ENCODE data around the gene CACNA2D3. TPM values are rescaled to one million over a fixed set of nuclear protein-coding genes. Genes with fewer than 3 reads are reported as not detected.

CACNA2D3 gene
- total RNA-seq, 4 donors from 2014 or later = 0.30 to 9.6 (median 3.9) TPM

DNA sequence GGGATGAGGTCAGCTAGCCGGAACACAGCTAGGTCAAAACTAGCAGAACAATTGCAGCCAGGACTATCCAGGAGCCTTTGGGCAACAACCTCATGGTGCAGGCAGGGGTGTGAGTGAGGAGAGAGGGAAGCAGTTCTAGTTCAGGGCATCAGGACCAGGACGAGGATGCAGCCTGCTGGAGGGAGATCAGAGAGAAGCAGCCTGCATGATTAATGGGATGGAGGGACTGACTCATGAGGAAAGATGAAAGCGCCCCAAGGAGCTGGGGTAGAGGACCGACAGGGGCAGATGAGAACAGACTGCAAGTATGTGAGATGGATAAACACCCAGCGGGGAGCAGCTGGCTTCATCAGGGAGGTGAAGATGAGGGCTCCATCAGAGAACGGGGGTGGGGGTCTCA, 843.4 kb downstream of the CACNA2D3 start:
- TF ChIP-seq, protein P1, sequence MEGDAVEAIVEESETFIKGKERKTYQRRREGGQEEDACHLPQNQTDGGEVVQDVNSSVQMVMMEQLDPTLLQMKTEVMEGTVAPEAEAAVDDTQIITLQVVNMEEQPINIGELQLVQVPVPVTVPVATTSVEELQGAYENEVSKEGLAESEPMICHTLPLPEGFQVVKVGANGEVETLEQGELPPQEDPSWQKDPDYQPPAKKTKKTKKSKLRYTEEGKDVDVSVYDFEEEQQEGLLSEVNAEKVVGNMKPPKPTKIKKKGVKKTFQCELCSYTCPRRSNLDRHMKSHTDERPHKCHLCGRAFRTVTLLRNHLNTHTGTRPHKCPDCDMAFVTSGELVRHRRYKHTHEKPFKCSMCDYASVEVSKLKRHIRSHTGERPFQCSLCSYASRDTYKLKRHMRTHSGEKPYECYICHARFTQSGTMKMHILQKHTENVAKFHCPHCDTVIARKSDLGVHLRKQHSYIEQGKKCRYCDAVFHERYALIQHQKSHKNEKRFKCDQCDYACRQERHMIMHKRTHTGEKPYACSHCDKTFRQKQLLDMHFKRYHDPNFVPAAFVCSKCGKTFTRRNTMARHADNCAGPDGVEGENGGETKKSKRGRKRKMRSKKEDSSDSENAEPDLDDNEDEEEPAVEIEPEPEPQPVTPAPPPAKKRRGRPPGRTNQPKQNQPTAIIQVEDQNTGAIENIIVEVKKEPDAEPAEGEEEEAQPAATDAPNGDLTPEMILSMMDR (IDR thresholded peaks at IDR 0.05) = no peak
- TF ChIP-seq EP300 (IDR thresholded peaks at IDR 0.05) = no peak
- no peak for TF ChIP-seq POLR2A (IDR thresholded peaks at IDR 0.05)
- no peak for DNase-seq (ENCODE audit: low spot score in 2 of 2)
- Histone ChIP-seq H3K36me3 (no peaks in the 10 kb centered on the region), H3K27ac (no peak overlapping the region), H3K4me3 (no peak overlapping the region), H3K4me1 (peaks cover 0 to 3% (median 0%) of the 10 kb centered on the region in 4 donors), H3K9me3 (no peaks in the 10 kb centered on the region), H3K27me3 (no peaks in the 10 kb centered on the region)
- WGBS, 2 donors = 74 to 75% methylated on average over 6 of the region's 6 CpGs

DNA sequence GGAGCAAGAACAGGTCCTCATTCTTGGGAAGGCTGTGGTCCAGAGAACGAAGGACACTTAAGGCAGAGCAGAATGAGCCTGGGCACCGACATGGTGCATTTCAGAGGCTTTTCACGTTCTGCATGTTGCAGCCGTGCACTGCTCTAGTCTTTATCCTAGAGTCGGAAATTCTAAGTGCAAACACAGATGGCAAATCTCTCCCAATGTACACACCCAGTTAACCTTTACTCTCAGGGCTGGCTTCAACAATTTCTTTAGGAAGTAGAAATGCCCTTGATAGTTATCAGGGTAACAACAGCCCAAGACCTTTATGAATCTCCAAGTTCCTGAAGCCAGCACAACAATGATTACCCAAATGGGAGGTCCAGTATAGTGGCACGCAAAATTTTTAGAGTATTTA, 844.6 kb downstream of the CACNA2D3 start:
- 47 to 67% methylated on average over 6 of the region's 6 CpGs for WGBS, 2 donors
- TF ChIP-seq, protein P1 (IDR thresholded peaks at IDR 0.05) = no peak
- no peak for TF ChIP-seq EP300 (IDR thresholded peaks at IDR 0.05)
- TF ChIP-seq POLR2A (IDR thresholded peaks at IDR 0.05) = no peak
- Histone ChIP-seq H3K9me3 (no peaks in the 10 kb centered on the region), H3K4me3 (no peak overlapping the region), H3K36me3 (no peaks in the 10 kb centered on the region), H3K4me1 (peaks cover 0 to 10% (median 0%) of the 10 kb centered on the region in 4 donors), H3K27me3 (no peaks in the 10 kb centered on the region), H3K27ac (no peak overlapping the region)
- no peak for DNase-seq (ENCODE audit: low spot score in 2 of 2)

DNA sequence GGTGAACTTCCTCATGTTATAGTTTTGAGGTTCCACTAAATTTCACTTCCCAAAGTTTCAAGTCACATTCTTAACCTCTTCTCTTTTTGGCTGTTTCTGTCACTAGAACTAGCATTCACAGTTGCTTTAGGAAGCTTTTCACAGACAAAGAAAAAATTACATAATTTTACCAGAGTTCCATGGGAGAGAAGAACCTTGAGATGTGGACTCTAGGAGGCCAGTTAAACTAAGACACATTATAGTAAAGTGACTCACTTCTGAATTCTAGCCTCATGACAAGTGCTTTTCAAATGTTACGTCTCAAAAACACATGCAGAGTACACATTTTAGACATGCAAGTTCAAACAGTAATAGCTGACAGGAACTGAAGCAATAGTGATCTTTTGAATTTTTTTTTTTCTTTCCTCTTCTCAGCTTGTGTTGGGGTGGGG, 845.4 kb downstream of the CACNA2D3 start:
- 53 to 62% methylated on average over 1 of the region's 1 CpG for WGBS, 2 donors
- no peak for DNase-seq (ENCODE audit: low spot score in 2 of 2)
- Histone ChIP-seq H3K27me3 (no peaks in the 10 kb centered on the region), H3K4me3 (no peak overlapping the region), H3K27ac (no peak overlapping the region), H3K4me1 (peaks cover 0 to 10% (median 0%) of the 10 kb centered on the region in 4 donors), H3K36me3 (no peaks in the 10 kb centered on the region), H3K9me3 (no peaks in the 10 kb centered on the region)
- TF ChIP-seq EP300 (IDR thresholded peaks at IDR 0.05) (peak in 1 of 2 donors; percentile 17), POLR2A (IDR thresholded peaks at IDR 0.05) (no peak)

DNA sequence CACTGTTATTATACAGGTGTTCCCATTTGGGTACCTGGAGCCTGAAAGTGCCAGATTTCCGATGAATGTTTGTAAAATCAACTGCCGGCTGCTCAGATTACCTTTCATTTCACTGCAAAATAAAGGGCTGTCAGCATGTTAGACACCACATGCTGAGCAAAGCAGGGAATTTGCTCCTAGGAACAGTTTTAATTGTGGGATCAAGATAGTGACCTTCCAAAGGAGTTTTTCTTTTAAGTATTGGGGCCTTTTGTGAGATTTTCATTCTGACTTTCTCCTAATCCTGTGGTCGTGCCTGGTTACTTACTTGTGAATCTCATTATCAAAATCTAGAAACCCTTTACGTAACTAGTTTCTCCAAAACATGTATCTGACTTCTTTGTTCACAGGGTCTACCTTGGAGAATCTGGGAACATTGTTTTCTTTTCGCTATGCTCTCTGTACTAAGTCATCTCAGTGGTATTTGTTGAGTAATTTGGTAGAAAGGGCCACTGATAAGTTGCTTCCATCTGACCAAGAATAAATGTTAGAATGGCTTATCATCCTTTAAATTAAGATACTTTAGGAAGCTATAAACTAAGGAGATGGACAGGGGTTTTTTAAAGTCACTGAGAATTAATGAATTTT, 846.3 kb downstream of the CACNA2D3 start:
- 80 to 82% methylated on average over 5 of the region's 5 CpGs for WGBS, 2 donors
- Histone ChIP-seq H3K4me1 (peaks cover 0 to 10% (median 0%) of the 10 kb centered on the region in 4 donors), H3K4me3 (no peak overlapping the region), H3K36me3 (no peaks in the 10 kb centered on the region), H3K27ac (no peak overlapping the region), H3K9me3 (no peaks in the 10 kb centered on the region), H3K27me3 (no peaks in the 10 kb centered on the region)
- TF ChIP-seq EP300 (IDR thresholded peaks at IDR 0.05) (no peak), POLR2A (IDR thresholded peaks at IDR 0.05) (no peak)
- TF ChIP-seq, protein P1 (IDR thresholded peaks at IDR 0.05) = no peak
- DNase-seq (ENCODE audit: low spot score in 2 of 2) = no peak

DNA sequence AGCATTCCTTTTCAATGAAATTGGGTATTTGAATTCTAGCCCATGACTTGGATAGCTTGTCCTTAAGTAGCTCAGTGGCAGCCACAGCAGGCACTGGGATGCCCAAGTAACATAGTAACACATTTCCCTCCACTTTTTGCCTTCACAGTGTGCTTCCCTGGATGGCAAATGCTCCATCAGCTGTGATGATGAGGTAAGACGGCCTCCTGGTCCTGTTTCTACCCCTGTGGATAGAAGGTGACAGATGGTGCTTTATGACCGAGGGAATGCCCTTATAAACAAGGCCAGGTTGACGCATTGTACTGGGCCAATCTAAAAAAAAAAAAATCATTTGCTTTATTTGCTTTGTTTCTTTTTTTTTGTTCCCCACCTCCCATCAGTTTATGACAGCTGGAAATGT, 847.3 kb downstream of the CACNA2D3 start:
- Histone ChIP-seq H3K27ac (no peak overlapping the region), H3K27me3 (no peaks in the 10 kb centered on the region), H3K36me3 (no peaks in the 10 kb centered on the region), H3K9me3 (no peaks in the 10 kb centered on the region), H3K4me3 (no peak overlapping the region), H3K4me1 (peaks cover 0 to 10% (median 0%) of the 10 kb centered on the region in 4 donors)
- no peak for DNase-seq (ENCODE audit: low spot score in 2 of 2)
- WGBS, 2 donors = 84 to 87% methylated on average over 3 of the region's 3 CpGs
- TF ChIP-seq EP300 (IDR thresholded peaks at IDR 0.05) (no peak), POLR2A (IDR thresholded peaks at IDR 0.05) (no peak)
- TF ChIP-seq, protein P1 (IDR thresholded peaks at IDR 0.05) = no peak

Data from tibial nerve (tissue), 4 donors.